ENCODE results near the gene TMEM233.

TMEM233 gene

DNA sequence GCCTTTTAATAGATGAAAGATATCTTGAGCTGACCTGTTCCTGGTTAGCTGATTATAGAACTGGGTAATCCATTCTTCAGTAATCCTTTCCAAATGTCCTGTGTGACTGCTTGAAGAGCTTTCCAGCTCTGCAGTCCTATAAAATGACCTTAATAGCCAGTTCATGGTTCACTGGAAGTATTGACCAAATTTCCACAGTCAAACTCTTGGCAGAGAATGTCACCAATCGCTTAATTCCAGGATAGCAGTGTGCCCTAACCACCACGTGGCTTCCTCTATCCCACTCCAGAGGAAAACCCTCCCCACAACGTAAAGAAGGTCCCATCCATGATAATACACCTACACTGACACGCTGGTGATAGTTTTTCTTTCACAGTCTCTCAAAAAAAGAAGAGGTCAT lies 91.8 kb downstream of the TMEM233 start:
- peaks cover 77% of the 10 kb centered on the region for H3K4me1 Mint-ChIP-seq
- no peak overlapping the region for H3K4me3 Mint-ChIP-seq
- H3K36me3 Mint-ChIP-seq (ENCODE audit: low read depth): peaks cover 91% of the 10 kb centered on the region
- peak overlapping the region; percentile 82 for H3K27ac Mint-ChIP-seq
- TF ChIP-seq, protein P1, sequence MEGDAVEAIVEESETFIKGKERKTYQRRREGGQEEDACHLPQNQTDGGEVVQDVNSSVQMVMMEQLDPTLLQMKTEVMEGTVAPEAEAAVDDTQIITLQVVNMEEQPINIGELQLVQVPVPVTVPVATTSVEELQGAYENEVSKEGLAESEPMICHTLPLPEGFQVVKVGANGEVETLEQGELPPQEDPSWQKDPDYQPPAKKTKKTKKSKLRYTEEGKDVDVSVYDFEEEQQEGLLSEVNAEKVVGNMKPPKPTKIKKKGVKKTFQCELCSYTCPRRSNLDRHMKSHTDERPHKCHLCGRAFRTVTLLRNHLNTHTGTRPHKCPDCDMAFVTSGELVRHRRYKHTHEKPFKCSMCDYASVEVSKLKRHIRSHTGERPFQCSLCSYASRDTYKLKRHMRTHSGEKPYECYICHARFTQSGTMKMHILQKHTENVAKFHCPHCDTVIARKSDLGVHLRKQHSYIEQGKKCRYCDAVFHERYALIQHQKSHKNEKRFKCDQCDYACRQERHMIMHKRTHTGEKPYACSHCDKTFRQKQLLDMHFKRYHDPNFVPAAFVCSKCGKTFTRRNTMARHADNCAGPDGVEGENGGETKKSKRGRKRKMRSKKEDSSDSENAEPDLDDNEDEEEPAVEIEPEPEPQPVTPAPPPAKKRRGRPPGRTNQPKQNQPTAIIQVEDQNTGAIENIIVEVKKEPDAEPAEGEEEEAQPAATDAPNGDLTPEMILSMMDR (IDR thresholded peaks at IDR 0.05): no peak
- no peaks in the 10 kb centered on the region for H3K9me3 Mint-ChIP-seq
- DNase-seq: no peak
- peaks cover 2% of the 10 kb centered on the region for H3K27me3 Mint-ChIP-seq (ENCODE audit: low read depth, poor library complexity)

GRCh38 chr12:119686355-119686754 lies 92.8 kb downstream of the TMEM233 start:
- H3K4me3 Mint-ChIP-seq: no peak overlapping the region
- peaks cover 67% of the 10 kb centered on the region for H3K4me1 Mint-ChIP-seq
- TF ChIP-seq, protein P1 (IDR thresholded peaks at IDR 0.05): no peak
- no peaks in the 10 kb centered on the region for H3K9me3 Mint-ChIP-seq
- DNase-seq: no peak
- peaks cover 2% of the 10 kb centered on the region for H3K27me3 Mint-ChIP-seq (ENCODE audit: low read depth, poor library complexity)
- peak overlapping the region; percentile 96 for H3K27ac Mint-ChIP-seq
- H3K36me3 Mint-ChIP-seq (ENCODE audit: low read depth): peaks cover 86% of the 10 kb centered on the region

GRCh38 chr12:119686776-119687175 lies 93.2 kb downstream of the TMEM233 start:
- H3K27ac Mint-ChIP-seq: peak overlapping the region; percentile 96
- TF ChIP-seq, protein P1 (IDR thresholded peaks at IDR 0.05): no peak
- DNase-seq: no peak
- peaks cover 2% of the 10 kb centered on the region for H3K27me3 Mint-ChIP-seq (ENCODE audit: low read depth, poor library complexity)
- no peaks in the 10 kb centered on the region for H3K9me3 Mint-ChIP-seq
- peak overlapping the region; percentile 15 for H3K4me3 Mint-ChIP-seq
- peaks cover 63% of the 10 kb centered on the region for H3K4me1 Mint-ChIP-seq
- peaks cover 85% of the 10 kb centered on the region for H3K36me3 Mint-ChIP-seq (ENCODE audit: low read depth)

DNA sequence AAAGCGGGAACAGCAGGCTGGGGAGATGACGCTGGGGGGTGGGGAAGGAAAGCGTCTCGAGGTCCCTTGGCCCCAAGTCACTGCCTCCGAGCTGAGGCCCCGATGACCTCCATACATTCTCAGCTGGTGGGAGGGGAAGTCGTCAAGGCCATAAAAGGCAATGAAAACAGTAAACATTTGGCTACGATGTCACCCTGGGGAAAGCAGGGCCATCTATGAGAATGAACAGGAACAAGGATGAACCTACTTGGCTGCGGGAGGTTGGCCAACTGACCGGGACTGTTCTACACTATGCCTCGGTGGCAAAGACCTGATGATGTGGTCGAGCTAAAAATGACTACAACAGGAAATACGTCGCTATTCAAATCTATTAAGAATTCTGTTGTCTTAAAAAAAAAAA lies 93.8 kb downstream of the TMEM233 start:
- no peak overlapping the region for H3K4me3 Mint-ChIP-seq
- H3K27me3 Mint-ChIP-seq (ENCODE audit: low read depth, poor library complexity): peaks cover 2% of the 10 kb centered on the region
- no peaks in the 10 kb centered on the region for H3K9me3 Mint-ChIP-seq
- peaks cover 84% of the 10 kb centered on the region for H3K36me3 Mint-ChIP-seq (ENCODE audit: low read depth)
- peak; percentile 32 for DNase-seq
- peak overlapping the region; percentile 96 for H3K27ac Mint-ChIP-seq
- peaks cover 57% of the 10 kb centered on the region for H3K4me1 Mint-ChIP-seq
- TF ChIP-seq, protein P1 (IDR thresholded peaks at IDR 0.05): no peak

GRCh38 chr12:119687879-119688278 lies 94.3 kb downstream of the TMEM233 start:
- Mint-ChIP-seq H3K36me3 (ENCODE audit: low read depth) (peaks cover 87% of the 10 kb centered on the region), H3K27ac (peak overlapping the region; percentile 96), H3K4me3 (no peak overlapping the region), H3K4me1 (peaks cover 57% of the 10 kb centered on the region), H3K27me3 (ENCODE audit: low read depth, poor library complexity) (peaks cover 2% of the 10 kb centered on the region), H3K9me3 (no peaks in the 10 kb centered on the region)
- TF ChIP-seq, protein P1 (IDR thresholded peaks at IDR 0.05): no peak
- DNase-seq: no peak

GRCh38 chr12:119689935-119690500 lies 96.4 kb downstream of the TMEM233 start:
- H3K4me1 Mint-ChIP-seq: peaks cover 48% of the 10 kb centered on the region
- peaks cover 2% of the 10 kb centered on the region for H3K27me3 Mint-ChIP-seq (ENCODE audit: low read depth, poor library complexity)
- no peak overlapping the region for H3K27ac Mint-ChIP-seq
- no peak for DNase-seq
- H3K36me3 Mint-ChIP-seq (ENCODE audit: low read depth): peaks cover 84% of the 10 kb centered on the region
- TF ChIP-seq, protein P1 (IDR thresholded peaks at IDR 0.05): no peak
- H3K9me3 Mint-ChIP-seq: no peaks in the 10 kb centered on the region
- H3K4me3 Mint-ChIP-seq: no peak overlapping the region
